Measurements from ENCODE around the gene IGLL1.
"Not testable (repeated sequence)": the region's sequence is repeated elsewhere in the genome, so short reads cannot be mapped to it uniquely, and the experiment has no call there.

IGLL1 gene

GRCh38 chr22:23539135-23539838 lies 40.8 kb downstream of the IGLL1 start:
- DNase-seq = no peak

GRCh38 chr22:23538696-23539030 lies 41.4 kb downstream of the IGLL1 start:
- not testable (repeated sequence) for DNase-seq

GRCh38 chr22:23537830-23538695 lies 42.0 kb downstream of the IGLL1 start:
- DNase-seq = not testable (repeated sequence)

- no peak for DNase-seq
These were observed 42.7 kb downstream of the IGLL1 start for GRCh38 chr22:23537416-23537815.

- no peak for DNase-seq
These were observed 43.2 kb downstream of the IGLL1 start for GRCh38 chr22:23536821-23537345.

GRCh38 chr22:23535790-23536661 lies 44.1 kb downstream of the IGLL1 start:
- not testable (repeated sequence) for DNase-seq

GRCh38 chr22:23534851-23535717 lies 45.0 kb downstream of the IGLL1 start:
- DNase-seq = no peak

GRCh38 chr22:23534201-23534850 lies 45.8 kb downstream of the IGLL1 start:
- no peak for DNase-seq

GRCh38 chr22:23533771-23534191 lies 46.3 kb downstream of the IGLL1 start:
- no peak for DNase-seq

- no peak for DNase-seq
These were observed 46.7 kb downstream of the IGLL1 start for GRCh38 chr22:23533328-23533762.

GRCh38 chr22:23532731-23533130 lies 47.4 kb downstream of the IGLL1 start:
- no peak for DNase-seq

GRCh38 chr22:23531966-23532705 lies 48.0 kb downstream of the IGLL1 start:
- DNase-seq = no peak

- DNase-seq = no peak
These were observed 48.7 kb downstream of the IGLL1 start for GRCh38 chr22:23531283-23531956.

GRCh38 chr22:23530766-23531282 lies 49.3 kb downstream of the IGLL1 start:
- DNase-seq = no peak

GRCh38 chr22:23530106-23530505 lies 50.0 kb downstream of the IGLL1 start:
- DNase-seq = no peak

GRCh38 chr22:23529166-23530103 lies 50.7 kb downstream of the IGLL1 start:
- no peak for DNase-seq

GRCh38 chr22:23527971-23528740 lies 51.9 kb downstream of the IGLL1 start:
- no peak for DNase-seq

Data from 8988T (cell line).